Measurements from ENCODE around the gene LLGL1.

LLGL1 gene

GRCh38 chr17:18240449-18240848 lies 15.0 kb downstream of the LLGL1 start:
- no peak overlapping the region for H3K4me2 ChIP-seq (ENCODE audit: low read length)
- peaks cover 7% of the 10 kb centered on the region for H3K36me3 ChIP-seq (ENCODE audit: insufficient read depth, low read length)
- no peak overlapping the region for H3K27ac ChIP-seq (ENCODE audit: low read depth, low read length, poor library complexity, severe bottlenecking)
- H2AFZ ChIP-seq (ENCODE audit: low read length) = no peak overlapping the region
- H3F3A ChIP-seq (ENCODE audit: insufficient read depth, low read length) = no peaks in the 10 kb centered on the region
- TF ChIP-seq CTCF (IDR thresholded peaks at IDR 0.05; ENCODE audit: low read length) = no peak
- TF ChIP-seq EZH2 (IDR thresholded peaks at IDR 0.05; ENCODE audit: borderline replicate concordance, low read length) = no peak
- no peak overlapping the region for H3K4me3 ChIP-seq (ENCODE audit: low read depth, low read length, poor library complexity, severe bottlenecking)
- no peaks in the 10 kb centered on the region for H3K9me2 ChIP-seq (ENCODE audit: low read depth, low read length)
- no peaks in the 10 kb centered on the region for H4K20me1 ChIP-seq (ENCODE audit: insufficient read depth, low read length)
- no peak overlapping the region for H3K9ac ChIP-seq (ENCODE audit: low read length)
- no peaks in the 10 kb centered on the region for H3K9me3 ChIP-seq (ENCODE audit: low read length)
- H3K4me1 ChIP-seq (ENCODE audit: insufficient read depth, low read length, severe bottlenecking) = no peaks in the 10 kb centered on the region
- H3K79me2 ChIP-seq (ENCODE audit: insufficient read depth, low read length) = no peaks in the 10 kb centered on the region
- H3K27me3 ChIP-seq (ENCODE audit: insufficient read depth, low read length) = no peaks in the 10 kb centered on the region

- Histone ChIP-seq H3K79me2 (ENCODE audit: insufficient read depth, low read length) (no peaks in the 10 kb centered on the region), H4K20me1 (ENCODE audit: insufficient read depth, low read length) (no peaks in the 10 kb centered on the region), H3K4me3 (ENCODE audit: low read depth, low read length, poor library complexity, severe bottlenecking) (no peak overlapping the region), H3F3A (ENCODE audit: insufficient read depth, low read length) (no peaks in the 10 kb centered on the region), H3K9me3 (ENCODE audit: low read length) (no peaks in the 10 kb centered on the region), H2AFZ (ENCODE audit: low read length) (no peak overlapping the region), H3K4me2 (ENCODE audit: low read length) (no peak overlapping the region), H3K4me1 (ENCODE audit: insufficient read depth, low read length, severe bottlenecking) (no peaks in the 10 kb centered on the region), H3K27ac (ENCODE audit: low read depth, low read length, poor library complexity, severe bottlenecking) (no peak overlapping the region), H3K36me3 (ENCODE audit: insufficient read depth, low read length) (peaks cover 16% of the 10 kb centered on the region), H3K9me2 (ENCODE audit: low read depth, low read length) (no peaks in the 10 kb centered on the region), H3K27me3 (ENCODE audit: insufficient read depth, low read length) (no peaks in the 10 kb centered on the region), H3K9ac (ENCODE audit: low read length) (no peak overlapping the region)
- TF ChIP-seq EZH2 (IDR thresholded peaks at IDR 0.05; ENCODE audit: borderline replicate concordance, low read length) = no peak
- TF ChIP-seq CTCF (IDR thresholded peaks at IDR 0.05; ENCODE audit: low read length) = no peak
These were observed 15.9 kb downstream of the LLGL1 start for GRCh38 chr17:18241229-18241871.

GRCh38 chr17:18245038-18245776 lies 19.8 kb downstream of the LLGL1 start:
- no peak overlapping the region for H3K9ac ChIP-seq (ENCODE audit: low read length)
- H3F3A ChIP-seq (ENCODE audit: insufficient read depth, low read length) = no peaks in the 10 kb centered on the region
- H3K4me1 ChIP-seq (ENCODE audit: insufficient read depth, low read length, severe bottlenecking) = no peaks in the 10 kb centered on the region
- peaks cover 42% of the 10 kb centered on the region for H3K36me3 ChIP-seq (ENCODE audit: insufficient read depth, low read length)
- H2AFZ ChIP-seq (ENCODE audit: low read length) = no peak overlapping the region
- no peaks in the 10 kb centered on the region for H3K9me3 ChIP-seq (ENCODE audit: low read length)
- no peaks in the 10 kb centered on the region for H3K79me2 ChIP-seq (ENCODE audit: insufficient read depth, low read length)
- no peak overlapping the region for H3K27ac ChIP-seq (ENCODE audit: low read depth, low read length, poor library complexity, severe bottlenecking)
- no peaks in the 10 kb centered on the region for H3K27me3 ChIP-seq (ENCODE audit: insufficient read depth, low read length)
- H3K9me2 ChIP-seq (ENCODE audit: low read depth, low read length) = no peaks in the 10 kb centered on the region
- no peak overlapping the region for H3K4me2 ChIP-seq (ENCODE audit: low read length)
- H3K4me3 ChIP-seq (ENCODE audit: low read depth, low read length, poor library complexity, severe bottlenecking) = no peak overlapping the region
- no peaks in the 10 kb centered on the region for H4K20me1 ChIP-seq (ENCODE audit: insufficient read depth, low read length)
- TF ChIP-seq EZH2 (IDR thresholded peaks at IDR 0.05; ENCODE audit: borderline replicate concordance, low read length) (no peak), CTCF (IDR thresholded peaks at IDR 0.05; ENCODE audit: low read length) (no peak)
